Neutrophil (primary cell): ENCODE data around the gene DBH.

Experiments used
- H3K27ac ChIP-seq: fragments of 200-600 bp; sonication (generic); 2 replicates; pipeline ENCODE4 v1.5.1; 2016; ENCODE audit warnings: mild to moderate bottlenecking, moderate library complexity
- H3K27me3 ChIP-seq: fragments of 200-600 bp; sonication (generic); 2 replicates; pipeline ENCODE4 v1.6.0; 2016; ENCODE audit warnings: mild to moderate bottlenecking
- H3K36me3 ChIP-seq: fragments of 200-600 bp; sonication (generic); 2 replicates; pipeline ENCODE4 v1.5.1; 2017
- H3K4me1 ChIP-seq, 2 experiments: fragments of 200-600 bp in 1 of 2; sonication (generic) in 1 of 2; 1 replicate in 1 of 2; 2 replicates in 1 of 2; pipeline versions ENCODE4 v1.5.1 to v1.6.1; 2013 to 2016; ENCODE audit warnings: low read depth in 1 of 2, low read length in 1 of 2, mild to moderate bottlenecking in 1 of 2, moderate library complexity in 1 of 2; ENCODE audit not compliant: control insufficient read depth in 1 of 2, insufficient read depth in 1 of 2
- H3K4me3 ChIP-seq, 2 experiments: fragments of 200-600 bp in 1 of 2; sonication (generic) in 1 of 2; 1 replicate in 1 of 2; 2 replicates in 1 of 2; pipeline ENCODE4 v1.5.1; 2013 to 2016; ENCODE audit warnings: low read depth in 1 of 2, low read length in 1 of 2, mild to moderate bottlenecking in 1 of 2, moderate library complexity in 1 of 2
- H3K9me3 ChIP-seq: fragments of 200-600 bp; sonication (generic); 2 replicates; pipeline ENCODE4 v1.5.1; 2016
- CTCF ChIP-seq: fragments of 200-600 bp; sonication (generic); IDR thresholded peaks from 2 replicates; pipeline ENCODE4 v1.5.1; 2016; ENCODE audit warnings: antibody characterized with exemption

The DBH gene

DNA sequence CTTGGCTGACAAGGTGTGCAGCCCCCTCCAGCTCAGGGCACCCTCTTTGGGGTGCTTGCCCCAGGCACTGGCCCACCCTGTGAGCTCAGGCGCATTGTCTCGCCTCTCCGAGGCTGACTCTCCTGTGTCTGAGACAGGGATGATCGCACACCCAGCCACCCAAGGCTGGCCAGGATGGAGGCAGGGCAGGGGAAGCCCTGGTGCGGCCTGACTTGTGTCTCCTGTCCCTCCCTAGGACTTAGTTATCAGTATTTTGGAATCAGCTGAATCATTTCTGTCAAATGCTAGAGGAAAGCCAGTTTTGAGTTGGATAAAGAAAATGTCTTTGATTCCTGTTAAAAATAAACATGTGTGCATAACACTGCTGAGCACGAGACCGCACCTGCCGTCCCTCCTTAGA lies 2.5 kb upstream of the DBH start:
- Histone ChIP-seq H3K9me3 (no peaks in the 10 kb centered on the region), H3K4me3 (no peak overlapping the region), H3K27ac (no peak overlapping the region), H3K27me3 (peaks cover 21% of the 10 kb centered on the region), H3K4me1 (no peaks in the 10 kb centered on the region), H3K36me3 (no peaks in the 10 kb centered on the region)
- no peak for TF ChIP-seq CTCF

DNA sequence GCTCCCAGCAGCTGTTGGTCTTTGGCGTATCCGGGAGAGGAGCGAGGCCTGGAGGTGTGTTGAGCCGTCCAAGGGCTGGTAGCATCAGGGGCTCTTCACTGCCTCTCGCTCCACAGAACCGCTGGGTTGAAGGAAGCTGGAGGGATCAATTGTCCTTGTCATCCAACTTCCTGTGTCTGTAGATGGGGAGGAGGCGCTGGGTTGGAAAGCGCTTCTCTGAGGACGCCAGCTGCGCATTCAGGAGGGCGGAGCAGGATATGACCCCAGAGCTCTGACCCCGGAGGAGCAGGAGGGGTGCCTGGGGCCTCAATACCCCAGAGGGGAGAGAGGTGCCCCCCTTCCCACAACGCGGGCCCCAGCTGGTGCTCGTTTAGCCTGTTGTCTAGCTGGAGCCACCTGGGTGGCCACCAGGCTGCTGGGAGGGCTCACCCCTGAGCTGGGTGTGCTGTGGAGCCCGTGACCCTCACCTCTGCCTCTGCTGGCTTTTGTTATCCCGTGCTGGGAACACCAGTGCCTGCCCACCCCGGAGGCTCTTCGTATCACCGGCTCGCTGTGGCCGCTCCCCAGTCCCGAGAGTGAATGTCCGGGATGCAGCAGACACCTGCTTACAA lies 2.0 kb upstream of the DBH start:
- peaks cover 21% of the 10 kb centered on the region for H3K27me3 ChIP-seq
- no peak overlapping the region for H3K27ac ChIP-seq
- H3K4me3 ChIP-seq: no peak overlapping the region
- H3K4me1 ChIP-seq: no peaks in the 10 kb centered on the region
- no peaks in the 10 kb centered on the region for H3K9me3 ChIP-seq
- H3K36me3 ChIP-seq: no peaks in the 10 kb centered on the region
- no peak for TF ChIP-seq CTCF

GRCh38 chr9:133635098-133635497 lies 1.1 kb upstream of the DBH start:
- Histone ChIP-seq H3K4me3 (no peak overlapping the region), H3K27me3 (peaks cover 21% of the 10 kb centered on the region), H3K4me1 (no peaks in the 10 kb centered on the region), H3K36me3 (no peaks in the 10 kb centered on the region), H3K9me3 (no peaks in the 10 kb centered on the region), H3K27ac (no peak overlapping the region)
- TF ChIP-seq CTCF: no peak

DNA sequence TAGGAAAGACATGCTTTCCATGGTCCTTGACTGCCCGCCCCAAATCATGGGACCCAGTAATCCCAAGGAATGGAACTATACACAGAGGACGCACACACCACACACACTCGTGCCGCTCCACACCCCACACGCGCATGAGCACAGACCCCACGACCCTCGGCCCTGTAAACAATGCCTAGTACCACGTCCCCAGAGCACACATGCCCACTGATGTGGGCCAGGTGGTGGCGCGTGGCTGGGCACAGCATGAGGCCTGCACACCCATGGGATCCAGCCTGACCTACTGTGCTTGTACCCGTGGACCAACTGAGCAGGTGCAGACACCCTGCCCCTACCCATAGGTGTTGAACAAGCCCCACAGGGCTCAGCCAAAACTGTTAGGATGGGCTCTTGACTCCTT lies 739 bp downstream of the DBH start:
- TF ChIP-seq CTCF: no peak
- no peaks in the 10 kb centered on the region for H3K36me3 ChIP-seq
- no peaks in the 10 kb centered on the region for H3K9me3 ChIP-seq
- no peak overlapping the region for H3K4me3 ChIP-seq
- peaks cover 21% of the 10 kb centered on the region for H3K27me3 ChIP-seq
- no peak overlapping the region for H3K27ac ChIP-seq
- no peaks in the 10 kb centered on the region for H3K4me1 ChIP-seq

DNA sequence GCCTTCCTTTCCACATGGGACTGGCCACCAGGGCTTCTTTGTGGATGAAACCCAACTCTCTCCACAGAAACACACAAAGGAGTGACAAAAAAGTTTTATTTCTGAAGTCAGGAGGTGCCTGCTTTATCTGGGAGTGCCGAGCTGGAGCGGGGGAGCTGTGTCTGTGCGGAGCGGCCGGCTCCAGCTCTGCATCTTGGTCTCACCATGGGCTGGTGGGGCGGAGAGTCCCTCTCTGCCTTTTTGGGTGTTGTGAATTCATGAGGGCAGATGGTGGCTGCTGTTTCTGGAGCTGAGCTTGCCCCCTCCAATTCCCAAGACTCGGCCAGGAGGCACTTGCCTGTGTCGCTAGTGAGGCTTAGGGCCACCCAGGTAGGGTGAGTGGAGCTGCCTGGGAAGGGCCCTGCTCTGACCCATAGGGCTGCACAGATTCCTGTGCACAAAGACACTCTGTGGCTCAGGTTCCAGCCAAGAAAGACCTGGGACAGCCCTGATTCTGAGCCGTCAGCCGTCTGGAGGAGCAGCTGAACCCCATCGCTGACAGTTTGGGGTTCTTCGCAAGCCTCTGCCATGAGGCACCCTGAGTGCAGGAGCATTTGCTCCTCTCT lies 1.4 kb downstream of the DBH start:
- no peak overlapping the region for H3K4me3 ChIP-seq
- H3K27ac ChIP-seq: no peak overlapping the region
- H3K27me3 ChIP-seq: peaks cover 21% of the 10 kb centered on the region
- H3K9me3 ChIP-seq: no peaks in the 10 kb centered on the region
- no peaks in the 10 kb centered on the region for H3K36me3 ChIP-seq
- TF ChIP-seq CTCF: no peak
- no peaks in the 10 kb centered on the region for H3K4me1 ChIP-seq
